HG03558 (cell line): ENCODE results near the gene CEBPZ.

Experiments used
- ATAC-seq: cut with Tn5 transposase; IDR thresholded peaks from one replicate; pipeline ENCODE4 v1.9.1; 2021; ENCODE audit warnings: moderate number of reproducible peaks; ENCODE audit not compliant: unreplicated experiment; ENCODE audit errors: extremely low read depth

Gene CEBPZ

GRCh38 chr2:37189452-37190153 lies 41.8 kb downstream of the CEBPZ start:
- no peak for ATAC-seq

- ATAC-seq, result no peak
Measured at GRCh38 chr2:37188570-37188969, 42.8 kb downstream of the CEBPZ start, which contains the start of gene SULT6B1. SULT6B1 (minus strand) TSS chr2:37188670; CDS start chr2:37188640, 30 bp downstream.

- ATAC-seq, result no peak
Measured at GRCh38 chr2:37181726-37182684, 49.4 kb downstream of the CEBPZ start.

- no peak for ATAC-seq
Measured at GRCh38 chr2:37180640-37181039, 50.8 kb downstream of the CEBPZ start.

- ATAC-seq, result no peak
Measured at GRCh38 chr2:37180006-37180639, 51.3 kb downstream of the CEBPZ start.

GRCh38 chr2:37173741-37174140 lies 57.7 kb downstream of the CEBPZ start:
- ATAC-seq, result no peak

- no peak for ATAC-seq
Measured at GRCh38 chr2:37171624-37171950, 59.8 kb downstream of the CEBPZ start.

GRCh38 chr2:37168217-37168981 lies 63.0 kb downstream of the CEBPZ start:
- no peak for ATAC-seq

- ATAC-seq, result no peak
Measured at GRCh38 chr2:37167636-37168180, 63.7 kb downstream of the CEBPZ start.

- ATAC-seq, result no peak
Measured at GRCh38 chr2:37164757-37165156, 66.6 kb downstream of the CEBPZ start.

- ATAC-seq, result peak; percentile 66
Measured at GRCh38 chr2:37156857-37157714, 74.3 kb downstream of the CEBPZ start, which contains the start of gene EIF2AK2. EIF2AK2 (minus strand) TSS chr2:37156980; CDS start chr2:37147806, 9,174 bp downstream.

GRCh38 chr2:37156071-37156856 lies 75.1 kb downstream of the CEBPZ start:
- peak; percentile 10 for ATAC-seq

- ATAC-seq, result no peak
Measured at GRCh38 chr2:37154785-37155184, 76.6 kb downstream of the CEBPZ start.

GRCh38 chr2:37153224-37153623 lies 78.2 kb downstream of the CEBPZ start:
- ATAC-seq, result no peak
